Stimulated activated naive CD8-positive, alpha-beta T cell treated with anti-CD3 and anti-CD28 coated beads, Interleukin-15, Interleukin-2, amounts not matched to agents 100 U/mL and 50 U/mL, for 24 hours (primary cell): ENCODE results near the gene ABCC3.

Source experiments
- ATAC-seq: fragments of 150-1000 bp; cut with Tn5 transposase; one replicate; pipeline ENCODE4 v1.10.0; 2021
- DNase-seq: peaks from one replicate; pipeline ENCODE4 v3.0.0; 2021

Gene ABCC3

GRCh38 chr17:50642722-50643656 is 8.3 kb downstream of the ABCC3 start:
- DNase-seq (no peak), ATAC-seq (no peak)

- ATAC-seq = no peak
- no peak for DNase-seq
These were observed 11.3 kb downstream of the ABCC3 start for GRCh38 chr17:50645748-50646682.

- ATAC-seq (no peak), DNase-seq (no peak)
These were observed 12.5 kb downstream of the ABCC3 start for GRCh38 chr17:50647187-50647586.

GRCh38 chr17:50649042-50649908 is 14.6 kb downstream of the ABCC3 start:
- DNase-seq (no peak), ATAC-seq (no peak)

GRCh38 chr17:50651661-50652060 is 17.0 kb downstream of the ABCC3 start:
- DNase-seq (no peak), ATAC-seq (no peak)

GRCh38 chr17:50653738-50654137 is 19.1 kb downstream of the ABCC3 start:
- ATAC-seq = no peak
- no peak for DNase-seq

- DNase-seq (no peak), ATAC-seq (no peak)
These were observed 21.8 kb downstream of the ABCC3 start for GRCh38 chr17:50656509-50656908.

- no peak for DNase-seq
- ATAC-seq = no peak
These were observed 22.4 kb downstream of the ABCC3 start for GRCh38 chr17:50657054-50657453.

- no peak for DNase-seq
- no peak for ATAC-seq
These were observed 22.9 kb downstream of the ABCC3 start for GRCh38 chr17:50657627-50658026.

- ATAC-seq = no peak
- no peak for DNase-seq
These were observed 23.9 kb downstream of the ABCC3 start for GRCh38 chr17:50658616-50659015.

- DNase-seq = no peak
- no peak for ATAC-seq
These were observed 24.5 kb downstream of the ABCC3 start for GRCh38 chr17:50659179-50659578.

- ATAC-seq = no peak
- DNase-seq = no peak
These were observed 25.6 kb downstream of the ABCC3 start for GRCh38 chr17:50660042-50660886.

GRCh38 chr17:50660887-50661345 is 26.2 kb downstream of the ABCC3 start:
- ATAC-seq (no peak), DNase-seq (no peak)

GRCh38 chr17:50661348-50661747 is 26.7 kb downstream of the ABCC3 start:
- DNase-seq (no peak), ATAC-seq (no peak)

GRCh38 chr17:50661795-50662391 is 27.2 kb downstream of the ABCC3 start:
- peak; percentile 13 for DNase-seq
- ATAC-seq = peak; percentile 31

- ATAC-seq (no peak), DNase-seq (no peak)
These were observed 28.0 kb downstream of the ABCC3 start for GRCh38 chr17:50662632-50663225.

GRCh38 chr17:50663812-50664374 is 29.2 kb downstream of the ABCC3 start:
- ATAC-seq = no peak
- no peak for DNase-seq

GRCh38 chr17:50664788-50665458 is 30.2 kb downstream of the ABCC3 start:
- no peak for ATAC-seq

GRCh38 chr17:50665838-50666237 is 31.2 kb downstream of the ABCC3 start:
- ATAC-seq = no peak
- no peak for DNase-seq

More at GRCh38 chr17:50664788-50665458, 30.2 kb downstream of the ABCC3 start:
- DNase-seq = no peak
